MCF 10A (cell line): ENCODE data around the gene TFAP2B. TPM values are rescaled to one million over a fixed set of nuclear protein-coding genes. Genes with fewer than 3 reads are reported as not detected.

ENCODE experiments used
- BruUV-seq: library from RNA; stranded (reverse); fragments of 400-500 nt; replicated peaks from 2 replicates; lab custom pipeline; 2021; lab: Mats Ljungman, UMichigan
- CTCF ChIA-PET: fragments of 300-600 bp; sonication (Branson Sonifier 250); formaldehyde crosslinking; extraction: SDS; loops from one replicate; lab custom pipeline; 2021; ENCODE audit warnings: antibody characterized with exemption, inconsistent platforms; lab: Yijun Ruan, JAX
- POLR2A ChIA-PET: fragments of 300-600, 350-650 bp; sonication (Branson Sonifier 250); formaldehyde crosslinking; extraction: SDS; loops from one replicate; lab custom pipeline; 2020; ENCODE audit warnings: antibody characterized with exemption, inconsistent platforms; lab: Yijun Ruan, JAX
- DNase-seq: peaks from one replicate; pipeline ENCODE4 v3.0.0-alpha.2; 2018; ENCODE audit not compliant: unreplicated experiment
- H3K27ac Mint-ChIP-seq: one replicate; pipeline ENCODE4 v1.8.0; 2022; ENCODE audit warnings: mild to moderate bottlenecking, low read depth, mixed read lengths; ENCODE audit not compliant: unreplicated experiment
- H3K27me3 Mint-ChIP-seq: one replicate; pipeline ENCODE4 v1.8.0; 2022; ENCODE audit warnings: mixed read lengths; ENCODE audit not compliant: insufficient read depth, unreplicated experiment
- H3K36me3 Mint-ChIP-seq: one replicate; pipeline ENCODE4 v1.8.0; 2022; ENCODE audit warnings: mild to moderate bottlenecking, moderate library complexity, mixed read lengths; ENCODE audit not compliant: insufficient read depth, unreplicated experiment
- H3K4me1 Mint-ChIP-seq: one replicate; pipeline ENCODE4 v1.8.0; 2022; ENCODE audit warnings: mixed read lengths; ENCODE audit not compliant: insufficient read depth, unreplicated experiment
- H3K4me3 Mint-ChIP-seq: one replicate; pipeline ENCODE4 v1.8.0; 2022; ENCODE audit warnings: mild to moderate bottlenecking, moderate library complexity, mixed read lengths; ENCODE audit not compliant: unreplicated experiment
- H3K9me3 Mint-ChIP-seq: one replicate; pipeline ENCODE4 v1.8.0; 2022; ENCODE audit warnings: mixed read lengths; ENCODE audit not compliant: unreplicated experiment
- intact Hi-C: fragments of 100-400 bp; cut with micrococcal nuclease; formaldehyde crosslinking; loops from 2 replicates; pipeline ENCODE4 v1.14.1; 2022
- total RNA-seq: library from RNA; stranded (reverse); gene quantifications from 2 replicates; pipeline ENCODE4 v1.2.3, GENCODE V29; 2022
- TF ChIP-seq, protein P1 (sequence below): fragments of 200-600 bp; IDR thresholded peaks from one replicate; pipeline ENCODE4 v1.8.0; 2022; ENCODE audit warnings: antibody characterized with exemption, mild to moderate bottlenecking; ENCODE audit not compliant: unreplicated experiment

Gene TFAP2B
- total RNA-seq, 1 experiment from 2014 or later, result not detected

DNA sequence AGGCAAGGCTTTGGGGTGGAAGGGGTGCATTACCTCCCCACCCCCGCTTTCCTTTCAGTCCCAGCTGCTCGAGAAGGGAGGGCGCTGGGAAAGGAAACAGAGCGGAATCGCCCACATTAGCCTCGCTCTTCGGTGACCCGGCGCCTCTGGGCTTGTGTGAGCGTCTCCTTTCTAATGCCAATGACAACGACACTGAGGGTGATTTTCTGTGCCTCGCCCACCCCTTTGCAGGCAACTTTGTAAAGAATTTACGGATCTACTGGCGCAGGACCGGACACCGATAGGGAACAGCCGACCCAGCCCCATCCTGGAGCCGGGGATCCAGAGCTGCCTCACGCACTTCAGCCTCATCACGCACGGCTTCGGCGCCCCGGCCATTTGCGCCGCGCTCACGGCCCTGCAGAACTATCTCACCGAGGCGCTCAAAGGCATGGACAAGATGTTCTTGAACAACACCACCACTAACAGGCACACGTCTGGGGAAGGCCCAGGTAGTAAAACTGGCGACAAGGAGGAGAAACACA, 24.3 kb downstream of the TFAP2B start:
- CTCF ChIA-PET, result interaction anchor here (0.6 to 1.0 kb wide), 3 partner anchors 31 to 507 kb away, joined by 3 to 4 read pairs (median 3); no protein-coding TSS in a partner anchor
- Mint-ChIP-seq H3K4me1 (no peaks in the 10 kb centered on the region), H3K27ac (no peak overlapping the region), H3K9me3 (no peaks in the 10 kb centered on the region), H3K27me3 (no peaks in the 10 kb centered on the region), H3K36me3 (no peaks in the 10 kb centered on the region), H3K4me3 (no peak overlapping the region)
- POLR2A ChIA-PET, result no interaction called here
- no TSS peak for BruUV-seq
- intact Hi-C loops, result no loop called here
- TF ChIP-seq, protein P1, sequence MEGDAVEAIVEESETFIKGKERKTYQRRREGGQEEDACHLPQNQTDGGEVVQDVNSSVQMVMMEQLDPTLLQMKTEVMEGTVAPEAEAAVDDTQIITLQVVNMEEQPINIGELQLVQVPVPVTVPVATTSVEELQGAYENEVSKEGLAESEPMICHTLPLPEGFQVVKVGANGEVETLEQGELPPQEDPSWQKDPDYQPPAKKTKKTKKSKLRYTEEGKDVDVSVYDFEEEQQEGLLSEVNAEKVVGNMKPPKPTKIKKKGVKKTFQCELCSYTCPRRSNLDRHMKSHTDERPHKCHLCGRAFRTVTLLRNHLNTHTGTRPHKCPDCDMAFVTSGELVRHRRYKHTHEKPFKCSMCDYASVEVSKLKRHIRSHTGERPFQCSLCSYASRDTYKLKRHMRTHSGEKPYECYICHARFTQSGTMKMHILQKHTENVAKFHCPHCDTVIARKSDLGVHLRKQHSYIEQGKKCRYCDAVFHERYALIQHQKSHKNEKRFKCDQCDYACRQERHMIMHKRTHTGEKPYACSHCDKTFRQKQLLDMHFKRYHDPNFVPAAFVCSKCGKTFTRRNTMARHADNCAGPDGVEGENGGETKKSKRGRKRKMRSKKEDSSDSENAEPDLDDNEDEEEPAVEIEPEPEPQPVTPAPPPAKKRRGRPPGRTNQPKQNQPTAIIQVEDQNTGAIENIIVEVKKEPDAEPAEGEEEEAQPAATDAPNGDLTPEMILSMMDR, result no peak
- DNase-seq, result no peak

DNA sequence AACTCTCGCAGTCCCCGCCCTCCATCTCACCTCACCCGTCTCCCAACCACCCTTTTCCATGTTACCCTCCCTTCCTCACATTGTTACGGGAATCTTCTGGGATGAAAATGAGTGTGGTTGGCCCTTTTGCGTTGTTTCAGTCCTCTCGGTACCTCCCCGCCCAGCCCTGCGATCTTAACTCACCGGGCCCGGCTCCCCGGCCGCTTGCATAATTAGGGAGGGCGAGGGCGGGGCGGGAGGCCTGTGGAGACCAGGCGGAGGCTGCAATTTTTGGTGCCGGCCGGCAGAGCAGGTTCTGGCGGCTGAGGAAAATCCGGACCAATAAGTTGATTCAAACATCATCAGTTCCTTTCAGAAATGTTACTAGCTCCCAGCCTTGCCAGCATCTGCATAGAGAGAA, 25.2 kb downstream of the TFAP2B start:
- H3K9me3 Mint-ChIP-seq, result peaks cover 6% of the 10 kb centered on the region
- H3K4me1 Mint-ChIP-seq, result no peaks in the 10 kb centered on the region
- peak; percentile 52 for DNase-seq
- H3K27me3 Mint-ChIP-seq, result peaks cover 9% of the 10 kb centered on the region
- intact Hi-C loops, result no loop called here
- no peak overlapping the region for H3K27ac Mint-ChIP-seq
- POLR2A ChIA-PET, result interaction anchor here (0.5 kb wide), 1 partner anchor 533 kb away, joined by 5 read pairs; no protein-coding TSS in a partner anchor
- TF ChIP-seq, protein P1, result no peak
- no TSS peak for BruUV-seq
- CTCF ChIA-PET, result interaction anchor here (0.5 to 1.4 kb wide), 3 partner anchors 14 to 32 kb away, joined by 3 to 4 read pairs (median 3); no protein-coding TSS in a partner anchor
- no peaks in the 10 kb centered on the region for H3K36me3 Mint-ChIP-seq
- H3K4me3 Mint-ChIP-seq, result no peak overlapping the region

DNA sequence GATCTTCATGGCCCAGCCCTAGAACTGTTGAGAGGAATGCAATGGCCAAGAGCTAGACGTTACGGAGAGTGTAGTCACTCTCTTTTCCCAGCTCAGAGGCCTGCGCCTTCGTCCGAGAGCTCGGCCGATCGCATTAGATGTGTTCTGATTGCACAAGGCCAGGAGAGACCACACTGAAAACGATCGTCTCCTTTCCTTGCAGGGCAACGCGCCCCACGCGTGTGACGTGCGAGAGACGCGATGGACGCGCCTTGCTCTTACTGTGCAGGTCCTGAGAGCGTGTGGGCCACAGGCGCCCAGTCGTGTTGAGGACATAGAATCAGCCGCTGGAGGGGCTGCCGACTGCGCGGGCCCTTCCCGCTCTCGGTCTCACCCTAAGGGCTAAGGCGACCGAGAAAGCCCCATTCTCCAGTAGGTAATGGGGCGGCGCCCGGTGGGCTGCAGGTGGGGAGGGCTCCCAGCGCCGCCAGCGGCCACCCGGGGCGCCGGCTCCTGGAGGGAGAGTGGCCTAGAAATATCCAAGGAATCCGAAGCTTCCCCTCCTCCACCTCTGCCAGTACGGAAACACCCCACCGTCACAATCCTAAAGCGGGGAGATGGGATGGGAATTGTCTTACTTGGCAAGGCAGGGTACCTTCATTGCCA, 26.9 kb downstream of the TFAP2B start:
- no TSS peak for BruUV-seq
- Mint-ChIP-seq H3K4me1 (no peaks in the 10 kb centered on the region), H3K9me3 (peaks cover 6% of the 10 kb centered on the region), H3K27me3 (peaks cover 11% of the 10 kb centered on the region), H3K36me3 (no peaks in the 10 kb centered on the region), H3K4me3 (no peak overlapping the region), H3K27ac (no peak overlapping the region)
- ChIA-PET CTCF (interaction anchor here (1.2 kb wide), 1 partner anchor 22 kb away, joined by 3 read pairs; no protein-coding TSS in a partner anchor), POLR2A (no interaction called here)
- TF ChIP-seq, protein P1, result no peak
- no peak for DNase-seq
- intact Hi-C loops, result no loop called here

DNA sequence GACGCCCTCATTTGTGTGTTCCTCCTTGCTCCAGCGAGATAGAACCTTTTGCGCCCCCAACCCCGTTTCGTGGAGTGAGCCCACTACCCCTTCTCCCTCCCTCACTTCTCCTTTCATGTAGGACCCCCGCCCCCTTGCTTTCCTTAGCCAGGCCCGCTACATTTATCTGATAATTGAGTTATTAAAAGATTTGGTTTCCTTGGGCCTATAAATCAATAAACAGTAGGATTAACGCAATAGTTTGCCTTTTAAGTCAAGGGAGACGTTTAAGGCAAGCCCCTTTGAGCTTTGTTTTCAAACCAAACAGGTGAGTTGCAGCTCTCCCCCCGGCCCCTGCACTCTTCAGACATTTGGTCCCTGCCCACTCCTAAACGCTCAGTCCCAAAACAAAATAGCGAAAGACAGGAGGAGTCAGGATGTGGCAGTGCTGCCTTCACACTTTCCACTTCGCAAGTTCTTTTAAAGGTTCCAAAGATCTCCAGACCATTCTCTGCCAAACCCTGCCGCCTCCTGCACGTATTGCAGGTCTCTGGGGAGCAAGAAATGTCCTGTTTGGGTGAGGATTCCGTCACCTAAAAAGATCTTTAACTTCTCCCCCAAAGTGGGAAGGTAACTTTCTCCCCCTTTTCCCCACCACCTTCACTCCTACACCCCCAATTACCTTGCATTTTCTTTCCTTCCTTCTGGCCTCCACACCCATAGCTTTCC, 27.6 kb downstream of the TFAP2B start:
- H3K4me1 Mint-ChIP-seq, result no peaks in the 10 kb centered on the region
- no peak overlapping the region for H3K27ac Mint-ChIP-seq
- peaks cover 11% of the 10 kb centered on the region for H3K27me3 Mint-ChIP-seq
- no TSS peak for BruUV-seq
- H3K4me3 Mint-ChIP-seq, result no peak overlapping the region
- TF ChIP-seq, protein P1, result no peak
- H3K36me3 Mint-ChIP-seq, result no peaks in the 10 kb centered on the region
- no peak for DNase-seq
- CTCF ChIA-PET, result no interaction called here
- POLR2A ChIA-PET, result no interaction called here
- H3K9me3 Mint-ChIP-seq, result peaks cover 6% of the 10 kb centered on the region
- intact Hi-C loops, result no loop called here
